Lung (tissue), 12 donors: ENCODE data around the gene RASL12. TPM values are rescaled to one million over a fixed set of nuclear protein-coding genes. Genes with fewer than 3 reads are reported as not detected.
A peak's percentile ranks its signal among the peaks of the same experiment; 100 is the strongest.

Experiments used
- ATAC-seq: fragments of 200-7000 bp; cut with Tn5 transposase; one replicate; pipeline ENCODE4 v1.9.1; 2020; ENCODE audit warnings: moderate number of reproducible peaks; ENCODE audit not compliant: insufficient read depth, low FRiP score
- DNase-seq, 3 donors: peaks; one replicate each; pipeline ENCODE4 v3.0.0-alpha.2; 2013 to 2017
- H3K27ac ChIP-seq, 2 donors: one replicate each; pipeline ENCODE4 v1.5.1; 2013; ENCODE audit warnings: mild to moderate bottlenecking in 2 of 2, moderate library complexity in 2 of 2, control low read depth in 1 of 2, inconsistent platforms in 1 of 2, low read depth in 1 of 2, low read length in 1 of 2
- H3K27me3 ChIP-seq, 3 donors: one replicate each; pipeline ENCODE4 v1.5.1; 2013; ENCODE audit warnings: low read length in 2 of 3; ENCODE audit not compliant: control insufficient read depth in 3 of 3, insufficient read depth in 3 of 3
- H3K36me3 ChIP-seq, 4 donors: one replicate each; pipeline ENCODE4 v1.5.1; 2013; ENCODE audit warnings: low read length in 4 of 4, mild to moderate bottlenecking in 1 of 4, moderate library complexity in 1 of 4; ENCODE audit not compliant: control insufficient read depth in 4 of 4, insufficient read depth in 4 of 4
- H3K4me1 ChIP-seq, 5 donors: one replicate each; pipeline ENCODE4 v1.5.1; 2013; ENCODE audit warnings: low read length in 5 of 5, mild to moderate bottlenecking in 2 of 5, moderate library complexity in 1 of 5; ENCODE audit not compliant: control insufficient read depth in 5 of 5, insufficient read depth in 5 of 5
- H3K4me3 ChIP-seq: one replicate; pipeline ENCODE4 v1.5.1; 2013; ENCODE audit warnings: mild to moderate bottlenecking, control low read depth, moderate library complexity
- H3K9ac ChIP-seq, 2 donors: one replicate each; pipeline ENCODE4 v1.5.1; 2013; ENCODE audit warnings: low read length in 2 of 2, control low read depth in 1 of 2; ENCODE audit not compliant: insufficient read depth in 1 of 2
- H3K9me3 ChIP-seq, 4 donors: one replicate each; pipeline ENCODE4 v1.5.1; 2013; ENCODE audit warnings: low read length in 3 of 4, mild to moderate bottlenecking in 1 of 4, moderate library complexity in 1 of 4; ENCODE audit not compliant: control insufficient read depth in 4 of 4, insufficient read depth in 3 of 4
- CTCF ChIP-seq: IDR thresholded peaks from 2 replicates; pipeline ENCODE4 v1.5.1; 2012; ENCODE audit warnings: mild to moderate bottlenecking; ENCODE audit errors: control extremely low read depth, extremely low read depth
- WGBS, 2 donors: extraction: QIAGEN DNeasy Blood & Tissue Kit; methylation state at CpG; one replicate each; pipeline ENCODE4 v1.1.7; 2013; 5-methylcytosine and 5-hydroxymethylcytosine counted together
- polyA plus RNA-seq, 2 donors: library from polyadenylated mRNA; stranded (reverse); fragments of 200-250 nt; gene quantifications; one replicate each; pipeline ENCODE4 v1.2.1, GENCODE V29; 2013
- total RNA-seq, 2 donors: library from RNA; depleted of rRNA in 1 of 2; stranded (reverse); fragments of >200 nt in 1 of 2; gene quantifications; one replicate each; pipeline ENCODE4 v1.2.1, GENCODE V29; 2014 to 2021
- donor health status: control.
- donor health status: control.
- donor health status: Bipolar disorder and iron deficiency.
- donor health status: healthy.
- donor health status: DM: yes; HTN: yes; CAD: no.

RASL12 gene
- total and polyA plus RNA-seq, 4 donors: 13.8 to 75.7 (median 23.2) TPM

GRCh38 chr15:65067317-65067644 is 510 bp downstream of the RASL12 start:
- peak overlapping the region; percentile 28 for H3K4me3 ChIP-seq
- H3K36me3 ChIP-seq: peaks cover 0 to 36% (median 14%) of the 10 kb centered on the region in 4 donors
- no peaks in the 10 kb centered on the region for H3K9me3 ChIP-seq
- H3K4me1 ChIP-seq: peaks cover 3 to 80% (median 25%) of the 10 kb centered on the region in 5 donors
- DNase-seq: no peak
- TF ChIP-seq CTCF: no peak
- H3K27ac ChIP-seq: peak overlapping the region; percentile 81 to 85
- 21 to 22% methylated on average over 8 of the region's 8 CpGs for WGBS, 2 donors
- H3K27me3 ChIP-seq: no peaks in the 10 kb centered on the region
- H3K9ac ChIP-seq: peak overlapping the region; percentile 88 to 99
- ATAC-seq: no peak

GRCh38 chr15:65066635-65067316 is 1.0 kb downstream of the RASL12 start:
- peaks cover 0 to 39% (median 15%) of the 10 kb centered on the region in 4 donors for H3K36me3 ChIP-seq
- no peak for TF ChIP-seq CTCF
- ATAC-seq: no peak
- no peaks in the 10 kb centered on the region for H3K27me3 ChIP-seq
- no peaks in the 10 kb centered on the region for H3K9me3 ChIP-seq
- peak overlapping the region; percentile 88 to 99 for H3K9ac ChIP-seq
- H3K4me3 ChIP-seq: peak overlapping the region; percentile 28
- peak overlapping the region in 1 of 2 donors; percentile 85 for H3K27ac ChIP-seq
- DNase-seq: peak; percentile 92 to 96 (median 93)
- 43 to 47% methylated on average over 9 of the region's 9 CpGs for WGBS, 2 donors
- peaks cover 3 to 80% (median 25%) of the 10 kb centered on the region in 5 donors for H3K4me1 ChIP-seq

- H3K4me3 ChIP-seq: no peak overlapping the region
- WGBS, 2 donors: 56 to 75% methylated on average over 3 of the region's 3 CpGs
Measured at GRCh38 chr15:65066001-65066634, 1.7 kb downstream of the RASL12 start.

More at GRCh38 chr15:65066001-65066634, 1.7 kb downstream of the RASL12 start:
- no peaks in the 10 kb centered on the region for H3K9me3 ChIP-seq
- no peak overlapping the region for H3K27ac ChIP-seq
- TF ChIP-seq CTCF: no peak
- no peak for ATAC-seq
- no peaks in the 10 kb centered on the region for H3K27me3 ChIP-seq
- H3K9ac ChIP-seq: peak overlapping the region; percentile 42 to 93
- no peak for DNase-seq
- peaks cover 0 to 42% (median 15%) of the 10 kb centered on the region in 4 donors for H3K36me3 ChIP-seq
- H3K4me1 ChIP-seq: peaks cover 3 to 80% (median 27%) of the 10 kb centered on the region in 5 donors
